Glutamatergic neuron (in vitro differentiated cells): ENCODE results near the gene NTF4. TPM values are rescaled to one million over a fixed set of nuclear protein-coding genes. Genes with fewer than 3 reads are reported as not detected.
A peak's percentile ranks its signal among the peaks of the same experiment; 100 is the strongest.
"Not testable (repeated sequence)": the region's sequence is repeated elsewhere in the genome, so short reads cannot be mapped to it uniquely, and the experiment has no call there.

ENCODE experiments used
- DNase-seq: peaks from one replicate; pipeline ENCODE4 v3.0.0; 2022
- H3K27ac Mint-ChIP-seq: one replicate; pipeline ENCODE4 v1.8.0; 2020; ENCODE audit warnings: mild to moderate bottlenecking, mixed read lengths, inconsistent platforms; ENCODE audit not compliant: unreplicated experiment
- H3K27me3 Mint-ChIP-seq: one replicate; pipeline ENCODE4 v1.8.0; 2020; ENCODE audit warnings: mild to moderate bottlenecking, moderate library complexity, mixed read lengths, inconsistent platforms; ENCODE audit not compliant: unreplicated experiment
- H3K36me3 Mint-ChIP-seq: one replicate; pipeline ENCODE4 v1.8.0; 2020; ENCODE audit warnings: mild to moderate bottlenecking, mixed read lengths, inconsistent platforms; ENCODE audit not compliant: unreplicated experiment
- H3K4me1 Mint-ChIP-seq: one replicate; pipeline ENCODE4 v1.8.0; 2020; ENCODE audit warnings: mild to moderate bottlenecking, low read depth, mixed read lengths, inconsistent platforms; ENCODE audit not compliant: unreplicated experiment
- H3K4me3 Mint-ChIP-seq: one replicate; pipeline ENCODE4 v1.8.0; 2020; ENCODE audit warnings: mild to moderate bottlenecking, mixed read lengths, inconsistent platforms; ENCODE audit not compliant: unreplicated experiment
- H3K9me3 Mint-ChIP-seq: one replicate; pipeline ENCODE4 v1.8.0; 2020; ENCODE audit warnings: mild to moderate bottlenecking, moderate library complexity, mixed read lengths, inconsistent platforms; ENCODE audit not compliant: unreplicated experiment
- CTCF ChIP-seq: fragments of 200-600 bp; sonication (generic); IDR thresholded peaks from one replicate; pipeline ENCODE4 v1.5.0; 2021; ENCODE audit not compliant: partially characterized antibody, unreplicated experiment
- total RNA-seq: library from RNA; stranded (reverse); fragmentation: NEBNext Ultra II Directional; extraction: Animal tissue kit (Norgen Biotek cat#: 25700); gene quantifications from one replicate; pipeline ENCODE4 v1.2.1, GENCODE V29; 2021; ENCODE audit not compliant: unreplicated experiment

Gene NTF4
- total RNA-seq, 1 donor from 2014 or later, result not detected

DNA sequence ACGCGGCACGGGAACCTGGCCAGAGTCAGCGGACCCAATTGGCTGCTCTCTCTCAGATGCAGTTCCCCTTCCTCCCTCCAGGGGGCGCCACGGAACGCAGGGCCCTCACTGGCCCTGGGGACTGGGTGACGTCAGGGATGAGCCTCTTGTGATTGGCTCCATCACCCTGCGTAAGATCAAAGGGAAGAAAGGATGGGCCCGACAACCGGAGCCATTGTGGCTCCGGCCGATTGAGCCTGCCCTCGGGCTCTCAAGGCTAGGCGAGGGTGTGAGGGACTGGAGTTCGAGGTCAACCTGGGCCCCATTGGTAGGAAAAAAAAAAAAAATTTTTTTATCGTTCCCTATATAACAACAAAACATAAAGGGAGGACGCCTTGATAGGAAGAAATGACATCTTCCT, 27.8 kb downstream of the NTF4 start, which contains the start of gene CGB1:
Gene CGB1, minus strand, starts transcription at position 81 of the 400 bp plus-strand sequence. CDS start 184 bp downstream, outside the sequence.
- TF ChIP-seq CTCF, result peak; percentile 56
- not testable (repeated sequence) for H3K4me3 Mint-ChIP-seq, DNase-seq, H3K27me3 Mint-ChIP-seq, H3K36me3 Mint-ChIP-seq, H3K27ac Mint-ChIP-seq, H3K4me1 Mint-ChIP-seq, H3K9me3 Mint-ChIP-seq

DNA sequence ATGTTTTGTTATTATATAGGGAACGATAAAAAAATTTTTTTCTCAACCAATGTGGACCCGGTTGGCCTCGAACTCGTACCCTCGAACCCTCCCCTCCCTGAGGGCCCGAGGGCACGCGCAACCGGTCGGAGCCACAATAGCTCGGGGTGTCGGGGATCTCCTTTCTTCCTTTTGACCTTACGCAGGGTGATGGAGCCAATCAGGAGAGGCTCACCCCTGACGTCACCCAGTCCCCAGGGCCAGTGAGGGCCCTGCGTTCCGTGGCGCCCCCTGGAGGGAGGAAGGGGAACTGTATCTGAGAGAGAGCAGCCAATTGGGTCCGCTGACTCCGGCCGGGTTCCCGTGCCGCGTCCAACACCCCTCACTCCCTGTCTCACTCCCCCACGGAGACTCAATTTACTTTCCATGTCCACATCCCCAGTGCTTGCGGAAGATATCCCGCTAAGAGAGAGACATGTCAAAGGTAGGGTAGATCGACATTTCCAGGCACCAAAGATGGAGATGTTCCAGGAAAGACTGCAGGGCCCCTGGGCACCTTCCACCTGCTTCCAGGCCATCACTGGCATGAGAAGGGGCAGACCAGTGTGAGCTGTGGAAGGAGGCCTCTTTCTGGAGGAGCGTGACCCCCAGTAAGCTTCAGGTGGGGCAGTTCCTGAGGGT, 32.8 kb downstream of the NTF4 start, which contains the start of gene CGB2:
Gene CGB2, plus strand, starts transcription at position 249 of the 660 bp plus-strand sequence. Its CDS starts 206 bp downstream, at position 455.
- not testable (repeated sequence) for H3K4me3 Mint-ChIP-seq, H3K27ac Mint-ChIP-seq, H3K36me3 Mint-ChIP-seq, H3K9me3 Mint-ChIP-seq, H3K4me1 Mint-ChIP-seq, H3K27me3 Mint-ChIP-seq, DNase-seq
- TF ChIP-seq CTCF, result peak; percentile 54

DNA sequence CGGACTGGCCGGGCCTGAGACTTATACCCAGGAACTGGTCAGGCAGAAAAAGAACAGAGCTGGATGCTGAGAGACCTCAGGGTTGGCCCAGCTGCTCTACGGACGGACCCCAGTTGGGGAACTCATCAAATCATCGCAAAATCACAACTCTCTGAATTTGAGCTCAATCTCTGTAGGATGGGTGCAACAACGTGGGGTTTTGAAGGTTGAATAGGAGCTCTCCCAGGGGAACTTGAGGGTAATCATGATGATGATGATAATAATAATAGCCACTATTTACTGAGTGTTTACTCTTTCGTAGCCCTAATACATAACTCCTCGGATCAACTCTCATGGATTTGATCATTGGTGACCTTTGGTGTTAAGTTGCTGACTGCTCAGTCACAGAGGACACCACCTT, 34.3 kb downstream of the NTF4 start:
- H3K4me1 Mint-ChIP-seq, H3K27ac Mint-ChIP-seq, H3K9me3 Mint-ChIP-seq, DNase-seq, H3K27me3 Mint-ChIP-seq, H3K36me3 Mint-ChIP-seq, H3K4me3 Mint-ChIP-seq: not testable (repeated sequence)

DNA sequence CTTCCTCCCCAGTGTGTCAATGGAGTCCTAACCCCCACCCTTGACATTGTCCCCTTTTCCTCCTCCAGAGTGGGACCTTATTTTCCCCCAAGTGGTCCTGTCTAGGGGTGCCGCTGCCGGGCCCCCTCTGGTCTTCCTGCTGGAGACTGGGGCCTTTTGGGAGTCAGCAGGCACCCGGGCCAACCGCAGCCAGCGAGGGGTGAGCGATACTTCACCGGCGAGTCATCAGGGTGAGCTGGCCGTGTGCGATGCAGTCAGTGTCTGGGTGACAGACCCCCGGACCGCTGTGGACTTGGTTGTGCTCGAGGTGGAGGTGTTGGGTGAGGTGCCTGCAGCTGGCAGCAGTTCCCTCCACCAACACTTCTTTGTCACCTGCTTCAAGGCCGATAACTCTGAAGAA, 34.9 kb downstream of the NTF4 start:
- DNase-seq, H3K27ac Mint-ChIP-seq, H3K36me3 Mint-ChIP-seq, H3K9me3 Mint-ChIP-seq, H3K4me1 Mint-ChIP-seq, H3K27me3 Mint-ChIP-seq, H3K4me3 Mint-ChIP-seq: not testable (repeated sequence)

- H3K27ac Mint-ChIP-seq, H3K36me3 Mint-ChIP-seq, H3K9me3 Mint-ChIP-seq: not testable (repeated sequence)
Measured at GRCh38 chr19:49028686-49029085, 35.9 kb downstream of the NTF4 start.

GRCh38 chr19:49025599-49025998, 39.0 kb downstream of the NTF4 start:
- not testable (repeated sequence) for H3K27me3 Mint-ChIP-seq, H3K4me3 Mint-ChIP-seq, H3K27ac Mint-ChIP-seq, H3K36me3 Mint-ChIP-seq, DNase-seq, H3K4me1 Mint-ChIP-seq, H3K9me3 Mint-ChIP-seq

More at GRCh38 chr19:49028686-49029085, 35.9 kb downstream of the NTF4 start:
- H3K27me3 Mint-ChIP-seq, DNase-seq, H3K4me1 Mint-ChIP-seq, H3K4me3 Mint-ChIP-seq: not testable (repeated sequence)

- H3K27ac Mint-ChIP-seq, H3K27me3 Mint-ChIP-seq, H3K4me1 Mint-ChIP-seq, DNase-seq, H3K36me3 Mint-ChIP-seq, H3K4me3 Mint-ChIP-seq, H3K9me3 Mint-ChIP-seq: not testable (repeated sequence)
Measured at GRCh38 chr19:49025088-49025487, 39.5 kb downstream of the NTF4 start.

- DNase-seq, H3K4me3 Mint-ChIP-seq, H3K9me3 Mint-ChIP-seq, H3K36me3 Mint-ChIP-seq, H3K27me3 Mint-ChIP-seq, H3K4me1 Mint-ChIP-seq, H3K27ac Mint-ChIP-seq: not testable (repeated sequence)
Measured at GRCh38 chr19:49024233-49024632, 40.4 kb downstream of the NTF4 start, which contains the start of gene CGB3. TSS of gene CGB3 (minus strand) at chr19:49024333. CDS start at chr19:49023971, 362 bp downstream.
